Skin of body (tissue), 2 donors: ENCODE data around the gene SLC24A4. TPM values are rescaled to one million over a fixed set of nuclear protein-coding genes. Genes with fewer than 3 reads are reported as not detected.

ENCODE experiments used
- DNase-seq: peaks from one replicate; lab custom pipeline; 2025; lab: John Stamatoyannopoulos, UW
- total RNA-seq: library from RNA; depleted of rRNA; stranded (reverse); fragments of >200 nt; gene quantifications from one replicate; pipeline ENCODE4 v1.2.3, GENCODE V29; 2014

The SLC24A4 gene
- total RNA-seq, 1 donor from 2014 or later: 0.49 TPM

DNA sequence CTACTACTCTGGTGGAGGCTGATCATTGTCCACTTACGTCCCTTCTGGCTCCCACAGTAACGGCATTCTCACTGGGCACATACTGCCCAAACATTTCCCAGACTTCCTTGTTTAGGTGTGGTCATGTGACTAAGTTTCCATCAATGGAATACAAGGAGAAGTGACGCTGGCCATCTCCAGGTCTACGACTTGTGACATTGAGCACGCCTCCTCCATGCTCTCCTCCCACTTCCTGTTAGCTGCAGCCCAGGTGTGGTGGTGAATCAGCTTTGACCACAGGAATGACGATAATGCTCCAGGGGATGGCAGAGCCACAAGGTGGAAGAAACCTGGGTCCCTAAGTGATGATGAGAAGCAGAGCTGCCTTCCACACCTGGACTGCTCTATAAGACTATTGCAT lies 6.0 kb upstream of the SLC24A4 start:
- DNase-seq: no peak

DNA sequence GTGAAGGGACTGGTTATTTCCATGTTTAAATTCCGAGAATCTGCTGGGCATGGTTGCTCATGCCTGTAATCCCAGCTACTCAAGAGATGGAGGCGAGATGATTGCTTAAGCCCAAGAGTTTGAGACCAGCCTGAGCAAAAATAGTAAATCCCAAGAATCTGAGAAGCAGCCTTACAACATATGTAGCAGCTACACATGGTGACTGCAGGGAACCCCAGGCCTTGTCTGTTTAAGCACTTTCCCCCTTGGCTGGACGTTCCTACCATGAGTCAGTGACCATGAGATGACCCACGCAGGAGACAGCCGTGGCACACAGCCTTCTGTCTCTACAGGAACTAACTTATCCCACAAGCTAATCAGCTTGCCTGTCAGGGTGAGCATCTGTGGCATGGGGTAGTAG lies 5.5 kb upstream of the SLC24A4 start:
- DNase-seq: no peak

DNA sequence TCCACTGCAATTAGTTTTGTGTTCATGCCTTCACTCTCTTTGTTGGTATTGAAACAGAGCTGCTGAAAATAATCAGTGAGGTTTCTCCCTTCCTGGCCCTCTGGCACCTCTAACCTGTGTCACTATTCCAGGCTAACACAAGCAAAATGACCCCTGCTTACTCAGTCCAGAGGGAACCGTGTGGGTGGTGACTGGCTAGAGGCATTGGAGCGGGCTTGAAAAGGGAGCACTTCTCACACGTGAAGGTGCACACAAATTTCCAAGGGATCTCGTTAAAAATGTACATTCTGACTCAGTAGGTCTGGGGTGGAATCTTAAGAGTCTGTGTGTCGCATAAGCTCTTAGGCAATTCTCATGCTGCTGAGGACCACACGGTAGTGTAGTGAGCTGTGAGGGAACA lies 1.3 kb upstream of the SLC24A4 start:
- DNase-seq: no peak

DNA sequence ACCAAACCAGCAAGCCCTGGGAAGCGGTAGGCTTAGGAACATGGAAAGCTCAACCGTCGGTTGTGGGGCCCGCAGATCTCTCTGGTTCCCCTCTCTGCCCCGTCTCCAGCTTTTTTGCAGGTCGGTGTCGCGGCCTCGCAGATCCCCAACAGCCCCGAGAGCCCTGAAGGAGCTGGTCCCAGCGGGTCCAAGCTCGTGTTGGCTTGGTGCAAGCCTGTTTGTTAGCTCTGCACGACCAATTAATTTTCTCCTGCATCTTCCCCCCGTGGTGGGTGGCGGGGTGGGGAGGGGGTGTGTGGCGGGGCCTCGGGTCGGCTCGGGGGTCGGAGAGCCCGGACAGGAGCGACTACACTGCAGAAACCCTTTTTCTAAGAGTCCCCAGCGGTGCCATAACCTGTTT lies 449 bp upstream of the SLC24A4 start:
- no peak for DNase-seq

DNA sequence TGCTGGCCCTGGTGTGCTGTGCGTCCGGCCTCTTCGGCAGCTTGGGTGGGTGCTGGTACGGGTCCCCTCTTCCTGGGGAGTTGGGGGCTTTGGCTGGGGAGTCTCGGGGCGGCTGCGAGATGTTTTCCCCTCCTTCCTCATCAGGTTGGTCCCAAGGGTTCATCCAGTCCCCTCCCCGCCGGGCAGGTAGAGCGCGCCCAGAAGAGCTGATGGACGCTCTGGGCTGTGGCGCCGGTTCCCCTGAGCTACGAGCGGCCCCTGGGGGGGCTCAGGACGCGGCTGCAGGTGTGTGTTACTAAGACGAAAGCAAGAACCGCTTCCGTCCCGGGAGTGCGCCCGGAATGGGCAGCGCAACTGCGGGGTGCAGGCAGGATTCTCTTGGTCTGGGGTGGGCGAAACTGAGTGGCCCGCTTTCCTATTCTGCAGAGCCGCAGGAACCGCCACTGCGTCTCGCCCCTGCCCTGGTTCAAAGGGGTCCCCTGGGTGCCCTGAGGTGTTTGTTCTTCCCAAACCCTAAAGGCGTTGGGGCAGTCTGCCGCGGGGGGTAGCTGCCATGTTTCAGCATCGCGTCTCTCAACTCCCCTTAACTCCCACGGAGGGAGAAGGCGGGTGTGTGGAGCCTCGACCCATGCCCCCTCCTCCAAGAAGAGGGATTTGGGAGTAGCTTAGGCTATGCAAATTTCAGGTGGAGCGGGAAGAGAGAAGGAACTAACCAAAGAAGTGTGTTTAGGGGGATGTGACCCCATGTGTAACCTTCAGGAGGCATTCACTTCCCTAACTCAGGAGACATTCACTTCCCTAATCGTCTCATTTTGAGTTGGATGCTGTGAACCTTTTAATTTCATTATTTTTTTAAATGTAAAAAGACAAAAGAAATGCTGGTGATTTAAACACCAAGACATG lies 1.2 kb downstream of the SLC24A4 start:
- no peak for DNase-seq

DNA sequence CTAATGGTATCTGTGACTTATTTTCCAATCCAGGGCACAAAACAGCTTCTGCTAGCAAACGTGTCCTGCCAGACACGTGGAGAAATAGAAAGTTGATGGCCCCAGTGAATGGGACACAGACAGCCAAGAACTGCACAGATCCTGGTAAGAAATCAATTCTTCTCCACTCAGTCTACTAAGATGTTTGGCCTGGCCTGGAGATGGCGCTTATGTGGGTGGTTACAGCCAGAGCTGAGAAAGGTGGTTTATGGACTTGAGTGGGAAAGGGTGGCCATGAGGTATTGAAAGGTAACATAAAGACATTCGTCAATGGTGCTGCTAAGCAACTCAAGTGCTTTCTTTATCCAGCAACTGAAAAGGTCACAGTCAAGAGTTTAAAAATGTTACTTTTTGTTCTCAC lies 2.9 kb downstream of the SLC24A4 start:
- DNase-seq: no peak

DNA sequence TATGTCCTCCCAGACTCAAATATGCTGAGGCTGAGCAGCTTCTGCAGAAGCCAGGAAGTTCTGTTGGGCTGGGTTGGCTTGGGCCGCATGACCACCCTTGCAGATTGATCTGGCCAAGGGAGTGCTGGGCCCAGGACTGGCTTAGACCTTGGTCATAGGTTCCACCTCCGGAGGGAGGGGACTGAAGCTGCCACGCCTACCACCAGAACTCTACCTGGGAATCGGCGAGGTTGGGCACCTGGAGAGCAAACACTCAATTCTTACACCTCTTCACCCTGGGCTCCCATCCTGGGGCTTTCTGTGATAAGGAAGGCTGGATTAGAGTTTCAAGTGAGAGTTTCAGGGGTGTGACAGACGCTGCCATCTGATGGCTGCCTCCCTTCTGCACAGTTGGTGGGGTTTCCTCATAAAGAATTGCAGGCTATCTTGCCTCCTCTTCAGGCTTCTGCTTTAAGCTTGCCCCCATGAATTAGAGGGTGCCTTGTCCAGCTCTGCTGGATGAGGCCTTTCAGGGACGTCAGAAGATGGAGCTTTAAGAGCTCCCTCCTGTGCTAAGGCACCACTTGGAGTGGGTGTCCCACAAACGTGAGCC lies 5.8 kb downstream of the SLC24A4 start:
- DNase-seq: no peak

DNA sequence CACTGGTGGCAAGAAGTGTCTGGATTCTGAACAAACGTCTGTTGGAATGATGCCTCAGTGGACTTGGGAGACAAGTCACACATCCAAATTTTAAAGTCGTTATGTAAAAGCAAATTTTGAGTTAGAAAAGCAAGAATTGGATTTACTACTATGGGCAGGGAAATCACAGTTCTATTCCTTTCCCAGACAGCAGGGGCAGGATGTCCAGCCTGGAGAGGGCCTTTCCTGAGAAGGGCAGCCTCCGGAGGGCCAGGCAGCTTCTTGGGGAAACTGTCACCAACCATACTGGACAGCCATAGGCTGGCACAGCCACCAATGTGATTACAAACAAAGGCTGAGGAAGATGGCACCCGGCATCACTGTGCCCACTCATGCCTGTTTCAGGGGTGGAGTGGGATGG lies 11.1 kb downstream of the SLC24A4 start:
- DNase-seq: no peak

DNA sequence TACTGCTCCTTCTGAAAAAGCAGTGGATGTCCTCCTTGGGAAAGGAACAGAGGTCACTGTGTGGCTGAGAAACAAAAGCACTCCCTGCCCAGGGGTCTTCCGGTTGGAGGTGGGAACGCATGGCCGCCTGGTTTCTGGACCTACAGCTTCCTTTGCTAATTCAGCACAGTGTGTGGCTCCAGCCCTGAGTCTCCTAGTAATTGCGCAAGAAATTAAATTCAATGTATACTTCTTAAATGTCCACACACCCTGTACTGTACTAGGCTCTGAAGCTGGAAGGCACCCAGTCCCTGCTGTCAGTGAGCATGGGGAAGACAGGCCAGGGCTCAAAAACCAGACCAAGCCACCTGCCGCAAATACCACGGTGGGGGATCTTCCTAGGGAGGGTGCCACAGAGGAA lies 13.4 kb downstream of the SLC24A4 start:
- no peak for DNase-seq

DNA sequence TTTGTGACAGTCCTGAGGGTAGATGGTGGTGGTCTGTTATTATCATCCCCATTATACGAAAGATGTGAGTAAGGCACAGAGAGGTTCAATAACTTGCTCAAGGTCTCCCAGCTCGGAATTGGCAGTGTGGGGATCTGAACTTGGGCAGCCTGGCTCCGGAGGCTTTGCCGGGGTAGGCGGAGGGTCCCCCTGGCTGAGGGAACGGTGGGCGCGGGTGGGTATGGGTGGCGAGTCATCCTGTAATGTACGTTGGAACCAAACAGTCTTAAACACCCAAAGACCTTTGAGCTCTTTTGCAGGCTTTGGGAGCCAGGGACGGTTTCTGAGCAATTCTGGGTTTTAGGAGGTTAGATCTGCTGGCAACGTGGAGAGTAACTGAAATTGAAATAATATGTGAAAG lies 16.5 kb downstream of the SLC24A4 start:
- no peak for DNase-seq

DNA sequence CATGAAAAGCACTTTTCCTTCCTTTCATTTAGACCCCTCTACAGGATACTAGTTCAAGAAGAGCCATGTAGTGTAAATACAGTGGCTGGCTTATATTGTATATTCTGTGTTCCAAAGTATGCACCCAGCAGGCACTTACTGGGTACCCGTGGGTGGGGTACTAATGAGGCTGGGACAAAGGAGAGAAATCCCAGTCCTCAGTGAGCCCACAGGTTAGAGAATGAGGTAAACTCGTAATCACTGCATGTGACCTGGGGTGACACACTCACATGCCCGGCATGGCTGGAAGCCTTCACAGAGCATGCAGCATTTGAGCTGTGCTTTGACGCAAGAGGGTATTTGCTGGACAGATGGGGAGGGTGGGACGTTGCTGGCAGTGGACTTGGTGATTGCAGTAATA lies 17.1 kb downstream of the SLC24A4 start:
- DNase-seq: no peak

DNA sequence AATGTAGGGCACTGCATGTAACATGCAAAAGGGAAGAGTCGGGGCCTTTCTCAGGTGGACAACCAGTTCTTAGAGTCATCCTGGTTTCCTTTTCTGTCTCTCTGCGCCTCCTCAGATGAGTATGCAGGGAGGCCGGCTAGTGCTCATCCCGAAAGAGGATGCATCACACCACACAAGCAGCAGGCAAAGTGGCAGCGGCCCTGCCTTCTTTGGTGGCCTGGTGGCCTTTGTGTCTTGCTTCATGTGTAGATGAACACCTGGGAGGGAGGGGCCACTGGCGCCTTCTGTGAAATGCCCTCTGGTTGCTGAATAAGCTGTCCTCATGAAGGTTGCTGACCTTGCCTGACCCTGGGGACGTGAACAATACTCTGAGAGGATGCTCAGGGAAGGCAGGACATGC lies 18.0 kb downstream of the SLC24A4 start:
- DNase-seq: no peak

DNA sequence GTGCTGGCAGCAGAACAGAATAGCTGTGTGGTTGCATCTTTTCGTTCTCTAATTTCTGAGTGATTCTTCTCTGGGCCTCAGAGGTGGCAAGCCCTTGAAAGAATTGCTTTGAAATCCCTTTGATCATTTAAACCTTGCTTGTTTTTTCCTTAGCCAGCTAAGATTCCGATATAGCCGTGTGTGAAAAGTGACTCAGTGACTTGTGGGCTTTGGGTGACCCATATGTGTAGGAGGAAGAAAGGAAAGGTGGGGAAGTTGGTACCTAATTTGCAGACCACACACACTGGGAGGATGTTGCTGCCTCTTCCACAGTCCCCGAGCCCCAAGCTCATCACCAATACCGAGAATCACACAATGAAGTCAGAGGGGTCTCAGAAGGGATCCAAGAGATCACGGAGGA lies 18.8 kb downstream of the SLC24A4 start:
- DNase-seq: no peak

DNA sequence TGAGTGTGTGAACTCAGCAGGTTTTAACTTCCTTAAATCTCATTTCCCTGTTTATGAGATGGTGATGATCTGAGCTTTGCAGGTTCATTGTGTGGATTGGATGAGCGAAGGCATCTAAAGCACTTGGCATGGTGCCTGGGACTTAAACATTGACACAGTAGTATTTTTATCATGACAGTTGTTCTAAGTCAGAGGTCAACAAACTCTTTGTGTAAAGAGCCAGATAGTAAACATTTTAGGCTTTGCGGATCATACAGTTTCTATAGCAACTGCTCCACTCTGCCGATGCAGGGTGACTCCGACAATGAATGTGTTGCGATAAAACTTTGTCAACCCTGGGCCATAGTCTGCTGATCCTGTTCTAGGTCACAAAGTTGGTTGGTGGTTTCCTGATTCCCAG lies 25.2 kb downstream of the SLC24A4 start:
- DNase-seq: no peak

DNA sequence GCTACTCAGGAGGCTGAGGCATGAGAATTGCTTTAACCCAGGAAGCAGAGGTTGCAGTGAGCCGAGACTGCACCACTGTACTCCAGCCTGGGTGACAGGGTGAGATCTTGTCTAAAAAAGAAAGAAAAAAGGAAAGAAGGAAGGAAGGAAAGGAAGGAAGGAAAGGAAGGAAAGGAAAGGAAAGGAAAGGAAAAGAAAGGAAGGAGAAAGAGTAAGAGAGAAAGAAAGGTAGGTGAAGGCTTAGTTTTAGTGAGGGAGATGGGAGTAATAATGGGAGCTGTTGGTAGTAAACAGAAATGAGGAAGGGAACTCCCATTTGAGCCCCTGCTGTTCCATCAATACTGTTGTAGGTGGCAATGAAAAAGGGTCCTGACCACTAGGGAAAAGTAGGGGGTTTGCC lies 28.8 kb downstream of the SLC24A4 start:
- no peak for DNase-seq

DNA sequence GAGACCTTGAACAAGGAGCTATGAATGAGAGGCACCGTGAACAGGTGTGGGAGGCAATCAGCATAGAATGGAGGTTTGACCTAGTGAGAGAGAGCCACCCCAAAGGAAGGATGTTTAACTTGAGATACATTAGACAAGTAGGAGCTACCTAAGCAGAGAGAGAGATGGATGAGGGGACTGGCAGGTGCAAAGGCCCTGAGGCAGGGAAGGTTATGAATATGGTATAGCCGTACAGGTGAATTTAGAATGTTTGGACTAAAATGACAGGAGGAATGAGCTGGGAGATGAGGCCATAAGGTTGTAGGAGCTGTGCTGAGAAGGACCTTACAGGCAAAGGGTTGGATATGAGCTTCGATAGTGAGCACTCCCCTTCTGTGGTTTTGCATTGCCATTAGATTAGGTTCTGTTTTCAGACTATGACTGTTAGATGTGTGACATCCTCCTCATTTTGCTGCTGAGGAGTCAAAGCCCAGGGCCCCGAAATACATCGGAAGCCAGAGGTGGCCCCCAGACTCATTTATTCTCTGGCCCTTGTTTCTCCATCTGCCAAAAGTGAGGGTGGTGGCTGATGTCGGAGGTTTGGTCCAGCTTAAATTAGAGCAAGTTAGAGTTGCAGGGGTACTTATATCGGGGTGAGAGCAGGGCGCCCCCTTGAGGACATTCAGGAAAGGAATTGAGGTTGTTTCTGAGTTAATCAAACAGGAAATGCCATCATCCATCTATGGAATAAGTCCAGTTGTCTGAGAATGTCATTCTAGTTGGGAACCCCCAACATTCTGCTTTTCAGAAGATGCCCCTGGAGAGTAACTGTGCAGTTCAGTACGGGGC lies 29.4 kb downstream of the SLC24A4 start:
- no peak for DNase-seq

DNA sequence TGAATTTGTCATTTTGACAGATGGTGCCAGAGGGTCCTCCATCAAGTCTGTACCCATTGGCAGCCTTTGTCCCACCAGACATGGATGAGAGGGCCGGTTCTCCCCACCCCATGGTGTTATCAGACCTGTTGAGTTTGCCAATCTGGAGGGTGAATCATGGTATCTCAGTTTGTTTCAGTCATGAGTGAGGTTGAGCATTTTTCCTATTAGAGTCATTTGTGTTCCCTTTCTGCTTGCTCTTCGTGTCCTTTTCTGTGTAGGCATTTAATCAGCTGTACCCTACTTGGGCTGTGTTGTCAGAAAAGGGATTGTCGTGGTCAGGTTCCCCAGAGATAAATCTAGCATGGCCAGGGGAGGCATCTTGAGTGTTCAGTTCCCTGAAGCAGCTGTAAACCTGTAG lies 30.5 kb downstream of the SLC24A4 start:
- no peak for DNase-seq

DNA sequence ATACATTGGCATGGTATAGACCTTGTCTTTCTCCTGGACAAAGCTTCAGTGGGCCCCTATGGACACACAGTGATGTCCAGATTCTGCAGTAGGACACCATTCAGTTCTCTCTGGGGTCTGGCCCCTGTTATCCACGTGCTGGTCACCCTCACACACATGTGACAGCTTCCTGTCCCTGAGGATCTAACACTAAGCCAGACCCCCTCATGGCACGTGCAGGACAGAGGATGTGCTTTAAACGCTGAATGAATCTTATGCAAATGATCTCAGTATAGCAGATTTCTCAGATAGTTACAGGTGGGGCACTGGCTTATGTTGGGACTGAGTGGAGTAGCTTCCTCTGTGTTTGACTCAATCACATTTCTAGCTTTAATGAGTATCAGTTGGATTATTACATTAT lies 33.7 kb downstream of the SLC24A4 start:
- DNase-seq: no peak

DNA sequence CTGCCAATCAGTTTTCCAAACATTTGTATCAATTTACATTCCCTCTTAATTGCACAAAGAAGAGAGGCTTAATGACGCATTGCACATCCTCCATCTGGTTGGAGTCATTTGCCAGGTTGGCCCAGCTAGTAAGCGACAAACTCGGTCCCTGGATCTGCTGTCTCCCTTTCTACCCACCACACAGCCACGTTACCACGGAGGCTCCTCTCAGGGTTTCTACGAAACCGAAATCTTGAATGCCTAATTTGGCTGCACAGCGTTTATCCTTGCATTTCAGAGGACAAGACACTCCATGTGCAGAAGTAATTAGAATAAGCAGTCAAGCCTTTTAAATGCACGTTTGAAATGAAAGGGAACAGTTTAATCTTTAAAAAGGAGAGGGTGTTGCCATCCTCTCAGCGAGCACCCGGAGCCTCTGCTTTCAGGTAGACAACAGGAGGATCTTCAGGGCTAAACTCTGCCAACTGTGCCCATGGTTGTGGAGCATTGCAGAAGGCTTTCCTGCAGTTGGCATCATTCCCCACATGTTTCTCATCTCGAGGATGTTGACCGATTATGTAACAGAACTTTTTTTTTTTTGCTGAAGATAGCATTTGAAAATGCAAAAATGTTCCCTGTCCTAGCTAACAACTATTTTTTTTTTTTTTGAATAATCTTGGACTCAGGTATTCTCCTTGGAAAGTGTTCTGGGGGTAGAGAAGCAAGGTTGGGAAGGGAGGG lies 37.8 kb downstream of the SLC24A4 start:
- DNase-seq: no peak

DNA sequence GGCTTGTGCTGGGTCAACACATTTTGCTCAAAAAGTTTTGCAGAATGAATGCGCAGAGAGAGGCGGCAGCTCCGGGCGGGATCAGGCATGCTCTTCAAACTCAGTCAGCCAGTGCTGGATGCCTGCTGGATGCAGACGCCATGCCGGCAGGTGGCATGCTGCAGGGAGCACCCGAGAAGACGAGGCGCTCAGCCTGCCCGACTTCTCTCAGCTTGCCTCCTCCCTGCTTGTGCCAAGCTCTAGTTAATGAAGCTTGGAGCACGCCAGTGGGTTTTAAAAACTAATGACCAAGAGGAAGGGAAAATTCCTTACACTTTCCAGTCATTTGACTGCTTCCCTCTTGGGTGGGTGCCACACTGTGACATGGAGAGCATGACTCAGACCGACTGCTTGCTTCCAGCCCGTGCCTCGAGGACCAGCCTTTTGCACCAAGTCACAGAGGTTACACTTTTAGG lies 39.8 kb downstream of the SLC24A4 start:
- no peak for DNase-seq

DNA sequence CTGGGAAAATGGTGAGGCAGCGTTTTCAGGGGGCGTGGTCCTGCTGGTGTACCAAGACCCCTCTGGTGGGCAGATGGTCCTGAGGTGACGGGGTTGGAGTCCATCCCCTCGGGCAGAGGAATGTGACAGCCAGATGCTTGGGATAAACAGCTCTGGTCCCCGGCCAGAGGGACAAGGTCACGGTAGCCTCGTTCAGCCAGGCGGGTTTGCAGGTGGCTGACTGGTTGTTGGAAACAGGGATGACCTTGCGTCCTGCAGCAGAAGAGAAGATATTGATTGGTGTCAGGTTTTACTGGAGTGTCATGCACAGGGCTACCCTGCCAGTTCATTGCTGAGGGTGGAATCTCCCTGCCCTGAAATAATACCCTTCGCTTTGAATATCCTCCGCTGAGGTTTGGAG lies 43.3 kb downstream of the SLC24A4 start:
- DNase-seq: no peak

DNA sequence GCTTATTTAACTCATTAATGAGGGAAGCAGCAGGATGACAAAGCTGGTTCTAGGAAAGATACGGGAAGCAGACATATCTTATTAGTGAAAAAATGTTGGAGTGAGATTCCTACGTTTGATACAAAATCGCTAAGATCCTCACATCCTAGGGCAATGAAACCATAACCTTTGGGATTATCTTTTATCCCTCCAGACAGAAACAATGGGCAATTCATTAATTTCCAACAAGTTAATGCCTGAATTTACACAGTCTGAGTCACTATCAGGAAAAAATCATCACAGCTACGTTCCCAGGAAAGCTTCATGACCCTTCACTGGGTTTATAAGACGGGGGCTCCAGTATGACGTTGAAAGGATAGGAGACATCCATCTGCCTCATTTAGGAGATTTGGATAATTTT lies 45.0 kb downstream of the SLC24A4 start:
- DNase-seq: no peak
